Kidney glomerular epithelial cell (primary cell): Measurements from ENCODE around the gene FGD2.
"Not testable (repeated sequence)": the region's sequence is repeated elsewhere in the genome, so short reads cannot be mapped to it uniquely, and the experiment has no call there.

Experiments used
- DNase-seq: peaks from one replicate; lab custom pipeline; 2025; lab: John Stamatoyannopoulos, UW

FGD2 gene

GRCh38 chr6:36971921-36972673, 33.4 kb upstream of the FGD2 start:
- DNase-seq: no peak

GRCh38 chr6:36973190-36973589, 32.3 kb upstream of the FGD2 start:
- DNase-seq: no peak

GRCh38 chr6:36973647-36974046, 31.8 kb upstream of the FGD2 start:
- no peak for DNase-seq

DNA sequence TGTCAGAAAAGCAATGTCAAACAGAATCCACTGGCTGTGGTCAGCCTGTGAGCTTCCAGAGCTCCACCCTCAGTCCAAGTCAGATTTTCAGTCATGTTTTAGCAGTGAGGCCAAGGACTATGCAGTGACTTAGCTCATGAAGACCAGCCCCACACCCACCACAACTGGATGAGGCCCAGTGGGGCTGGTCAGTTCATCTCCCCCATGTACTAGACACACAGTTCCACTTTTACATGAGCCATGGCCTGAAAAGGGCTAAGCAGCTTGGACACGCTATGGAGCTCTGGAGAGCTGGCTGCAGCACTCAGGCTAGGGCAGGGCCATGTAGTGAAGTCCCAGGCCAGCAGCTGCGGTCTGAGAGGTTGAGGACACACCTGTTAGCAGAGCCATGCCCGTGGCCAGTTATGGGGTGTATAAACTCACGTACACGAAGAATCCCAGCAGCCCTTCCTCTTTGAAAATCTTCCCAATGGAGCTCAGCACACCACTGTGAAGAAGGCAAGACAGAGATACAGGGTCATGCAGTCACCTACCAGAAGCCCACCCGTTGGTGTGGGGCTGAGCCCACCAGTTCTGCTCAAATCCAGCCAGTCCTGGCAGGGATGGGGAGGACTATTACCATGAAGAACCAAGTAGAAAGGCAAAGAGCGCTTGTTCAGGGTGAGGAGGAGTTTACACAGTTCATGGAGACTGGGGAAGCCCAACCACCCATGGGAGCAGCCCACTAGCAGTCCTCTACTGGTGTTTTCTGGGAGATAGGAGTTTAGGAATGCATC, 30.0 kb upstream of the FGD2 start:
- no peak for DNase-seq

DNA sequence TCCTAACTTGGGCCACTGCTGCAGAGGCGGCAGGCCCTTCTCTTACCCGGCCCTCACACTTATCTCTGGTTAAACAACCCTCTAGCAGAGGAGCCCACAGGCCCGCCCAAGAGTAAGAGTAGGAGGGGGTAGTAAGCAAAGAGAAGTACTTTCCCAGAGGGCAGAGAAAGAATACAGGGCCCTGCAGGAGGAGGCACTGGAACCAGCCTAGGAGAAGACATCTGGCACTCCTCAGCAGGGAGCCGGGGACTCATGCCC, 29.5 kb upstream of the FGD2 start:
- DNase-seq: no peak

DNA sequence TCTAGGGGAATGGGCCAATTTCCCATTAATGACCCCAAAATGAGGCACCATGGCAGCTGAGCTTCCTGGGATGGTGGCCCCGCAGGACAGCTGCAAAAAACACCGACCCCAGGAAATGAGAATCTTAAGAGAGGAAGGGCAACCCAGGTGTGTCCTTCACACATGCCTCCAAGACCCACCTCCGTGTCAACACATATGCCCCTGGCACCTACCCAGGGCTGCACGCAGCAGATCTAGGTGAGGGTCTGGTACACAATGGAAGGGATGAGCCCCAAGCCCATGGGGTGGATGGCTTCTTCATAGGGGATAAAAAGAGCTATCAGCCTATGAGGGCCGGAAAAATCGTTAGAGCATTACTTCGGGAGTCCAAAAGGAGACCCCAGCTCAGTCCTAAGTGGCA, 28.9 kb upstream of the FGD2 start:
- DNase-seq: no peak

DNA sequence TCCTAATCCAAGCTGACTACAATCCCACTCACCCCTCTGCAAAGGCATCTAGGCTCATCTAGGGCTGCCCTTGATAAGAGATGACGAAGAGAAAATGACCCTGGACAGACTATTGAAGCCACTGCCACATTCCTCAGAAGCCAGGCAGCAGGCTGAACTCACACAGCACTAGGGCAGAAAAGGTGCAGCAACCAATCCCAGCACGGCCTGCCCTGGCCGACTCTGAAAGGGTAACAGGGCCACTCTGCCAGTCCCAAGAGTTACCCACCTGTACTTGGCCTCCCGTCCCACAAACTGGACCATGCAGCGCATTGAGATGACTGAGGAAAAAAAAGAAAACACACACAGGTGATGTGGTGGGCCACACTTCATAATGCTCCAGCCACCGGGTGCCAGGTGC, 28.5 kb upstream of the FGD2 start:
- DNase-seq: no peak

- no peak for DNase-seq
Observed at GRCh38 chr6:36977470-36977941, 27.9 kb upstream of the FGD2 start.

DNA sequence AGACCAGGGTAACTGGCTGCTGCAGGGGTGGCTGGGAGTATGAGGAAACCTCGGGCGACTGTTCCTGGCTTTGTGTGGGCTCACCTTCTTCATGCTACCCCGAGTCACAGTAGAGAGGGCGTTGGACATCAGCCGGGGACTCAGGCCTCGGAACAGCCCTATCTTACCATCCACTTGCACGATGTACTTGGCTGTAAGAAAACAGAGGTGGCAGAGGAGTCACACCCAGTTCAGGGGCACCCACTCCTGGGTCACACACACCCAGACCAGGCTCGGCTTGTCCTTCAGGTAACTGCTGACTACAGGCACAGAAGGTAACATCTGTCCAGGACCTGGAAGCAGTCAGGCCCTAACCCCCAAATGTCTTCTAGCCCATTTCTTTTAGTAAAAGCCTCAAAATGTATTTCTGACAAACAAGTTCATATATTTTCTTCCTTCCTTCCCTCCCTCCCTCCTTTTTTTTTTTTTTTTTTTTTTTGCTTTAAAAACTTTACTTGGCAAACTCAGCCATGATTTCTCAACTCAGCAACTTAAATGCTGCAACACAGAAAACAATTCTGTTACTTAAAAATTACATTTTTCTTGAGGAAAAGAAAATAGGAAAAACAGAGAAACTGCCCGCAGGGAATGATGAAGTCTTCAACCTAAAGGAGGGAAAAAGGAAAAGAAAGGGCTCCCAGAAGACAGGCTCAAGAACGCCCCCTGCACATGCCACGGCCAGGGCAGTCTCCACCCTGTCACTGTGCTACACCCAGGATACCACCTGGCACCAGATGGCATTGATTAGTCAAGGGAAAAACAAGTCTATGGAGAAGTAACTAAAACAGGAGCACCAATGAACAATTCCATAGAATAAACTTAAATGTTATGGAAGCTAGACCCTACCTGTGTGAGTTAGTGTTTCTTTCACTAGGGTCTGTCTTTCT, 26.8 kb upstream of the FGD2 start:
- DNase-seq: no peak

- DNase-seq: peak; percentile 18
Observed at GRCh38 chr6:36979347-36979742, 26.1 kb upstream of the FGD2 start.

- DNase-seq: no peak
Observed at GRCh38 chr6:36980129-36980528, 25.3 kb upstream of the FGD2 start.

DNA sequence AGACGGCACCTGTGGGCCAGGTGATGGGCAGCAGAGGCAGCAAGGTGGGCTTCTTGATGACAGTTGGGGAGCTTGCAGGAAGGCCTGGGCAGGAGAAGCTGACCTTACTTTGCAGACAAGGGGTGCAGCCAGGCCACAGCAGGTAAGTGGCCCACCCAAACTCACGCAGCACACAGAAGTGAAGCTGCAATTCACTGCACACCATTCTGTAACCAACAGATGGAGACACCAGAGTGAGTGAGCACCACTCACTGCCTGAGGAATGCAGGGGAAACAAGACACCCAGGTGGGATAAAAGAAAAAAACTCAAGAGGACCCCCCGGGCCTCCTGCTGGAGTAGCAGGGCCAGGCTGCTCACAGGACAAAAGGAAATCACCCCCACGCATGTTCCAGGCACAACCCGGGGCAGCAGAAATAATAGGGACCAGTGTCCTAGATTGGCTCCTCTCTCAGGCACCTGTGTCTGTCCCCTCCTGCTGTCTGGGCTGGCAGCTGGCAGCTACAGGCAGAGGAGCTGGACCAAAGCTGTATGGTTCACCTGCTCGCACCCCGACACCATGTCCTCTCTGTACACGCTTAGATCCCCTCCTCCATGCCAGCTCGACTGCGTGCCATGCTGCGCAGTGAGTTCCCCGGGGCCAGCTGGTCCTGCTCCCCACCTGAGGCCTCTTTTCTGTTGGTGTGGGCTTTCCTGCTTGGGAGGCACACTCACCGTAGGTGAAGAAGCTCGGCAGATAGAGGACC, 24.4 kb upstream of the FGD2 start:
- DNase-seq: no peak

- no peak for DNase-seq
Observed at GRCh38 chr6:36983538-36983937, 21.9 kb upstream of the FGD2 start.

DNA sequence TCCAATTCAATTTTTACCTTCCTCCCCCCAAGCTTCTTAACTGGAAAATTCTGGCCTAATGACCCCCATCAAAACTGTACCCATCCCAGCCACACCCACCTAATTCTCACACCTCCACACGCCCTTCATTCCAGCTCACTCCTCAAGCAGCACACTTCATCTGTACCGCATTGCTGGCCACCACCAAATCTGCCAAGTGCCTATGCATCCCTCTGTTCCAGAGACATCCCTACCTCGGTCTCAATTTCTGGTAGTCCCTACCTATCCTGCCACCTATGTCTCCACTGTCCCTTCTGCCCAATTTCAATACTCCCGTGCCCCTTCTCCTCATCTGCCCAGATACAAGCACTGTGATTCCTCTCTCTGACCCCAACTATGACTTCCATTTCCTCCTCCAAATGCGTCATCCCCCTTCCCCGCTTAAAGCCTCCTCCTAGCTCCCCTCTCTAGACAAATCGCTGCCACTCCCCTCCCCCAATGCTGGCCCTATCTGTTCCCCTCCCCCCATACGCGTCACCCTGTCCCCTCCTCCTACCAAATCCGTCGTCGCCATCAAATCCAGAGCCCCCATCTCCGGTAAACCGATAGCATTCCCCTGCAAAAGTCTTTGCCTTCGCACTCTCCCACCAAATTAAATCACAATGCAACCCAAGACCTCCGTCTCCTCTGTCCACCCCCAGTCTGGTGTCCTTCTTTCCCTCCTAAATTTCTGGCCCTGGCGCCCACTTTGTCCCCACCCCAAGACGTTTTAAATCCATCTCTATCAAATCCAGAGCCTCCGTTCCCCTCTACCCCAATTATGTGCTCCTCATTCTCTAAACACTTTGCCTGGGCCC, 20.7 kb upstream of the FGD2 start:
- DNase-seq: no peak

DNA sequence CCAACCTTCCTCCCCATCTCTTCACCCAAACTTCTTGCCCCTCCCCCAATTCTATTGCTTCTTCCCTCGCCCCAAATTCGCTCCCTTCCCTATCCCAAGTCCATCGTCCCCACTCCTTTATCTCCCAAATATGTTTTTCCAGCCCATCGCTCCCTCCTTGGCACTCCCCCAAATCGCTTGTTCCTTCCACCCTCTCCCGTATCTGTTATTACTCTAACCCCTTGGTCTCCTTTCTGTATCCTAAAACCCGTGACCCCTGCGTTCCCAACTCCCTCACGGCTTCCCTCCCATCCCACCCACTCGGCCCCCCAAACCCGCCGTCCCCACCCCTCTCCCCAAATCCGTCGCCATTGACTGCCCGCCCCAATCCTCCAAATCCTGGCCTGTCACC, 20.0 kb upstream of the FGD2 start:
- DNase-seq: no peak

GRCh38 chr6:36985808-36986703, 19.4 kb upstream of the FGD2 start, which contains the start of gene MTCH1:
TSS of gene MTCH1 (minus strand) at chr6:36986196. CDS start at chr6:36986173, 23 bp downstream.
- peak; percentile 72 for DNase-seq

- DNase-seq: no peak
Observed at GRCh38 chr6:36986704-36987047, 18.8 kb upstream of the FGD2 start.

- no peak for DNase-seq
Observed at GRCh38 chr6:36989264-36989663, 16.2 kb upstream of the FGD2 start.

DNA sequence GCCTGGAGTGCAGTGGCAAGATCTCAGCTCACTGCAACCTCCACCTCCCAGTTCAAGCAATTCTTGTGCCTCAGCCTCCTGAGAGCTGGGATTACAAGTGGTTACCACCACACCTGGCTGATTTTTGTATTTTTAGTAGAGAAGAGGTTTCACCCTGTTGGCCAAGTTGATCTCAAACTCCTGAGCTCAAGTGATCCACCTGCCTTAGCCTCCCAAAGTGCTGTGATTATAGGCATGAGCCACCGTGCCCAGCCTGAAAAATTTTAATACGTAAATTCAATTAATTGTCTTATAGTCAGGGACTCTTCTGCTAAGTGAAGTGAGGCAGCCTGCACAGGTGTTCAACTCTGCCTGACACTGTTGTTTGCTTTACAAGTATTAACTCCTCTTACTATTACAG, 15.1 kb upstream of the FGD2 start:
- DNase-seq: not testable (repeated sequence)
